ENCODE measurements around the gene NDOR1.

DNA sequence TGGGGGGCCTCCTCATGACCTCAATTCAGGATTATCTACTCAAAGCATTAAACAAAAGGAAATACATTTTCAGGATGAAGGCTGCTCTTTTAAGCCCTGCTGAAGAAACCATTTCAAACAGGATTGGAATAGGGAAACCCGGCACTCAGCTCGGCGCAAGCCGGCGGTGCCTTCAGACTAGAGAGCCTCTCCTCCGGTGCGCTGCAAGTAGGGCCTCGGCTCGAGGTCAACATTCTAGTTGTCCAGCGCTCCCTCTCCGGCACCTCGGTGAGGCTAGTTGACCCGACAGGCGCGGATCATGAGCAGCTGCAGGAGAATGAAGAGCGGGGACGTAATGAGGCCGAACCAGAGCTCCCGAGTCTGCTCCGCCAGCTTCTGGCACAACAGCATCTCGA lies 772 bp upstream of the NDOR1 start:
- no peak for TF ChIP-seq POLR2A (IDR thresholded peaks at IDR 0.05)
- TF ChIP-seq, protein P1, sequence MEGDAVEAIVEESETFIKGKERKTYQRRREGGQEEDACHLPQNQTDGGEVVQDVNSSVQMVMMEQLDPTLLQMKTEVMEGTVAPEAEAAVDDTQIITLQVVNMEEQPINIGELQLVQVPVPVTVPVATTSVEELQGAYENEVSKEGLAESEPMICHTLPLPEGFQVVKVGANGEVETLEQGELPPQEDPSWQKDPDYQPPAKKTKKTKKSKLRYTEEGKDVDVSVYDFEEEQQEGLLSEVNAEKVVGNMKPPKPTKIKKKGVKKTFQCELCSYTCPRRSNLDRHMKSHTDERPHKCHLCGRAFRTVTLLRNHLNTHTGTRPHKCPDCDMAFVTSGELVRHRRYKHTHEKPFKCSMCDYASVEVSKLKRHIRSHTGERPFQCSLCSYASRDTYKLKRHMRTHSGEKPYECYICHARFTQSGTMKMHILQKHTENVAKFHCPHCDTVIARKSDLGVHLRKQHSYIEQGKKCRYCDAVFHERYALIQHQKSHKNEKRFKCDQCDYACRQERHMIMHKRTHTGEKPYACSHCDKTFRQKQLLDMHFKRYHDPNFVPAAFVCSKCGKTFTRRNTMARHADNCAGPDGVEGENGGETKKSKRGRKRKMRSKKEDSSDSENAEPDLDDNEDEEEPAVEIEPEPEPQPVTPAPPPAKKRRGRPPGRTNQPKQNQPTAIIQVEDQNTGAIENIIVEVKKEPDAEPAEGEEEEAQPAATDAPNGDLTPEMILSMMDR (IDR thresholded peaks at IDR 0.05), result no peak
